Endothelial cell of umbilical vein (primary cell): Measurements from ENCODE around the gene WDR7.

Source experiments
- EZH2 ChIP-seq: IDR thresholded peaks from 2 replicates; pipeline ENCODE4 v1.6.1; 2012; ENCODE audit warnings: borderline replicate concordance, low read depth, mild to moderate bottlenecking, moderate library complexity, low read length, inconsistent platforms; ENCODE audit not compliant: severe bottlenecking
- FOS ChIP-seq: IDR thresholded peaks from 2 replicates; pipeline ENCODE4 v1.6.1; 2011; ENCODE audit warnings: mild to moderate bottlenecking, low read length, moderate library complexity, borderline replicate concordance; ENCODE audit not compliant: insufficient read depth
- GATA2 ChIP-seq: IDR thresholded peaks from 2 replicates; pipeline ENCODE4 v1.7.0; 2011; ENCODE audit warnings: low read depth, mild to moderate bottlenecking, moderate library complexity, mixed read lengths, low read length; ENCODE audit not compliant: insufficient read length, insufficient read depth
- JUN ChIP-seq: IDR thresholded peaks from 2 replicates; pipeline ENCODE4 v1.6.1; 2011; ENCODE audit warnings: borderline replicate concordance, low read depth; ENCODE audit not compliant: insufficient read length, insufficient read depth
- POLR2A ChIP-seq: IDR thresholded peaks from 2 replicates; pipeline ENCODE4 v1.6.1; 2012; ENCODE audit warnings: low read depth, mild to moderate bottlenecking, control low read depth, low read length
- POLR2AphosphoS5 ChIP-seq: IDR thresholded peaks from 2 replicates; pipeline ENCODE4 v1.6.1; 2012; ENCODE audit warnings: low read depth, mild to moderate bottlenecking, control low read depth, low read length, moderate library complexity; ENCODE audit not compliant: insufficient read depth
- TF ChIP-seq, protein P1 (sequence below), 2 donors: IDR thresholded peaks; 1 replicate in 1 of 2; 2 replicates in 1 of 2; pipeline ENCODE4 v1.5.1; 2011; ENCODE audit warnings: low read length in 2 of 2, mild to moderate bottlenecking in 2 of 2, moderate library complexity in 2 of 2, control low read depth in 1 of 2, inconsistent platforms in 1 of 2, low read depth in 1 of 2; ENCODE audit not compliant: insufficient read depth in 1 of 2; ENCODE audit errors: extremely low read depth in 1 of 2
- TF ChIP-seq, protein P2 (sequence below): IDR thresholded peaks from 2 replicates; pipeline ENCODE4 v1.6.1; 2011; ENCODE audit not compliant: insufficient read depth, insufficient read length

DNA sequence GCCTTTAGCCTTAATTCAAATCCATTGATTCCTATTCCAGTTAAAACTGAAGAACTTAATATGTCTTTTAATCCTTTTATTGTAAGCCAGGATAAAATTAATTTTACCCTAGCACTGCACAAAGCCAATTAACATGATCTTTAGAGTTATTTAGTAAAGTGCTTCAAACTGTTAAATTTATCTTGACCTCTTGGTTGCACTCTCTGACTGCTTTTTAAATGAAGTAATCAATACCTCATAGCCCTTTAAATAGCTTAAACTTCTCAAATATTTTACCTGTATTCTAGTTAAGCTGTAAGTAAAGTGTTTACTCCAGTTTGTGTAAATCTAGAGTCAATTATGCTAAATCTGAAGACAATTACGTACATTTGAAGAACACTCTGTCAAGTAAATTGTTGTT lies 221.0 kb downstream of the WDR7 start:
- TF ChIP-seq, protein P1, sequence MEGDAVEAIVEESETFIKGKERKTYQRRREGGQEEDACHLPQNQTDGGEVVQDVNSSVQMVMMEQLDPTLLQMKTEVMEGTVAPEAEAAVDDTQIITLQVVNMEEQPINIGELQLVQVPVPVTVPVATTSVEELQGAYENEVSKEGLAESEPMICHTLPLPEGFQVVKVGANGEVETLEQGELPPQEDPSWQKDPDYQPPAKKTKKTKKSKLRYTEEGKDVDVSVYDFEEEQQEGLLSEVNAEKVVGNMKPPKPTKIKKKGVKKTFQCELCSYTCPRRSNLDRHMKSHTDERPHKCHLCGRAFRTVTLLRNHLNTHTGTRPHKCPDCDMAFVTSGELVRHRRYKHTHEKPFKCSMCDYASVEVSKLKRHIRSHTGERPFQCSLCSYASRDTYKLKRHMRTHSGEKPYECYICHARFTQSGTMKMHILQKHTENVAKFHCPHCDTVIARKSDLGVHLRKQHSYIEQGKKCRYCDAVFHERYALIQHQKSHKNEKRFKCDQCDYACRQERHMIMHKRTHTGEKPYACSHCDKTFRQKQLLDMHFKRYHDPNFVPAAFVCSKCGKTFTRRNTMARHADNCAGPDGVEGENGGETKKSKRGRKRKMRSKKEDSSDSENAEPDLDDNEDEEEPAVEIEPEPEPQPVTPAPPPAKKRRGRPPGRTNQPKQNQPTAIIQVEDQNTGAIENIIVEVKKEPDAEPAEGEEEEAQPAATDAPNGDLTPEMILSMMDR (IDR thresholded peaks at IDR 0.05; ENCODE audit: extremely low read depth in 1 of 2, insufficient read depth in 1 of 2, low read depth in 1 of 2, low read length in 2 of 2), result no peak
- TF ChIP-seq POLR2A (no peak), POLR2AphosphoS5 (no peak), EZH2 (no peak), JUN (no peak), FOS (no peak), GATA2 (no peak)
- TF ChIP-seq, protein P2, sequence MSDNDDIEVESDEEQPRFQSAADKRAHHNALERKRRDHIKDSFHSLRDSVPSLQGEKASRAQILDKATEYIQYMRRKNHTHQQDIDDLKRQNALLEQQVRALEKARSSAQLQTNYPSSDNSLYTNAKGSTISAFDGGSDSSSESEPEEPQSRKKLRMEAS, result no peak
